NCI-H82 treated with DMSO at 0.1 percent for 48 hours (cell line): ENCODE data around the gene WWOX.

ENCODE experiments used
- DNase-seq: peaks from one replicate; lab custom pipeline; 2025; ENCODE audit not compliant: unreplicated experiment; lab: John Stamatoyannopoulos, UW

WWOX gene

GRCh38 chr16:78955206-78955605, 855.8 kb downstream of the WWOX start:
- no peak for DNase-seq

GRCh38 chr16:78956859-78957258, 857.4 kb downstream of the WWOX start:
- no peak for DNase-seq

GRCh38 chr16:78957317-78958100, 858.1 kb downstream of the WWOX start:
- DNase-seq = no peak

- no peak for DNase-seq
Observed at GRCh38 chr16:78961464-78961863, 862.0 kb downstream of the WWOX start.

GRCh38 chr16:78962457-78962929, 863.0 kb downstream of the WWOX start:
- no peak for DNase-seq

- DNase-seq = no peak
Observed at GRCh38 chr16:78967948-78968347, 868.5 kb downstream of the WWOX start.

- DNase-seq = no peak
Observed at GRCh38 chr16:78969721-78970120, 870.3 kb downstream of the WWOX start.

- DNase-seq = no peak
Observed at GRCh38 chr16:78970650-78971049, 871.2 kb downstream of the WWOX start.

GRCh38 chr16:78972006-78972405, 872.6 kb downstream of the WWOX start:
- no peak for DNase-seq

- DNase-seq = peak; percentile 94
Observed at GRCh38 chr16:78972986-78973385, 873.5 kb downstream of the WWOX start.

GRCh38 chr16:78976212-78976611, 876.8 kb downstream of the WWOX start:
- no peak for DNase-seq

GRCh38 chr16:78980825-78981224, 881.4 kb downstream of the WWOX start:
- no peak for DNase-seq

GRCh38 chr16:78982096-78982744, 882.8 kb downstream of the WWOX start:
- no peak for DNase-seq

- no peak for DNase-seq
Observed at GRCh38 chr16:78984324-78984723, 884.9 kb downstream of the WWOX start.

GRCh38 chr16:78984887-78985464, 885.5 kb downstream of the WWOX start:
- DNase-seq = no peak

GRCh38 chr16:78985716-78986605, 886.5 kb downstream of the WWOX start:
- no peak for DNase-seq

GRCh38 chr16:78987666-78988065, 888.2 kb downstream of the WWOX start:
- DNase-seq = no peak

- no peak for DNase-seq
Observed at GRCh38 chr16:78988361-78988969, 889.0 kb downstream of the WWOX start.

GRCh38 chr16:78990309-78990701, 890.9 kb downstream of the WWOX start:
- no peak for DNase-seq

- no peak for DNase-seq
Observed at GRCh38 chr16:78992001-78992400, 892.5 kb downstream of the WWOX start.

GRCh38 chr16:78993346-78993745, 893.9 kb downstream of the WWOX start:
- DNase-seq = no peak
